Erythroblast (primary cell): ENCODE data around the gene MCTP1.

ENCODE experiments used
- GATA1 ChIP-seq: IDR thresholded peaks from 2 replicates; pipeline ENCODE4 v1.6.1; 2011; ENCODE audit warnings: low read depth, mild to moderate bottlenecking, control low read depth, low read length, moderate library complexity
- POLR2A ChIP-seq: IDR thresholded peaks from 2 replicates; pipeline ENCODE4 v1.6.1; 2011; ENCODE audit warnings: mild to moderate bottlenecking, low read length

- TF ChIP-seq POLR2A = no peak
- no peak for TF ChIP-seq GATA1
Measured at GRCh38 chr5:95223566-95224258, 61.2 kb downstream of the MCTP1 start.
